HepG2 (cell line): ENCODE data around the gene LSM2. TPM values are rescaled to one million over a fixed set of nuclear protein-coding genes. Genes with fewer than 3 reads are reported as not detected.
A peak's percentile ranks its signal among the peaks of the same experiment; 100 is the strongest.

ENCODE experiments used
- ASH2L ChIP-seq: fragments of 300-600, 200-600 bp; sonication (generic); IDR thresholded peaks from 2 replicates; pipeline ENCODE4 v1.7.0; 2017; ENCODE audit warnings: low read depth, mild to moderate bottlenecking, moderate library complexity, mixed read lengths, low read length; ENCODE audit not compliant: insufficient read length
- ATAD3A ChIP-seq: sonication (generic); formaldehyde crosslinking; IDR thresholded peaks from 2 replicates; pipeline ENCODE4 v1.4.0; 2020; ENCODE audit warnings: missing genetic modification reagents
- BCL6 ChIP-seq: IDR thresholded peaks from 2 replicates; pipeline ENCODE4 v1.6.1; 2016; ENCODE audit warnings: missing genetic modification reagents, missing compliant biosample characterization
- CBFB ChIP-seq: sonication (generic); formaldehyde crosslinking; IDR thresholded peaks from 2 replicates; pipeline ENCODE4 v1.4.0; 2020; ENCODE audit warnings: missing genetic modification reagents
- JARID2 ChIP-seq: sonication (generic); formaldehyde crosslinking; IDR thresholded peaks from 2 replicates; pipeline ENCODE4 v1.8.1; 2023; ENCODE audit warnings: missing genetic modification reagents, inconsistent platforms; ENCODE audit not compliant: insufficient replicate concordance
- MIER3 ChIP-seq: IDR thresholded peaks from 2 replicates; pipeline ENCODE4 v1.6.1; 2016; ENCODE audit warnings: missing compliant biosample characterization, borderline replicate concordance
- SMAD9 ChIP-seq: sonication (generic); formaldehyde crosslinking; IDR thresholded peaks from 2 replicates; pipeline ENCODE4 v1.5.1; 2020; ENCODE audit warnings: mild to moderate bottlenecking, missing genetic modification reagents
- TCF12 ChIP-seq, 2 experiments: fragments of 450-650 bp in 1 of 2; sonication (generic) in 1 of 2; formaldehyde crosslinking in 1 of 2; IDR thresholded peaks; 2 replicates each; pipeline versions ENCODE4 v1.6.1 to v1.8.0; 2017 to 2022; ENCODE audit warnings: antibody characterized with exemption in 1 of 2, mild to moderate bottlenecking in 1 of 2, missing genetic modification reagents in 1 of 2, moderate library complexity in 1 of 2
- TEAD3 ChIP-seq: optimal IDR thresholded peaks from 2 replicates; pipeline ENCODE3; 2016; ENCODE audit warnings: borderline replicate concordance
- ZBED4 ChIP-seq: sonication (generic); formaldehyde crosslinking; IDR thresholded peaks from 2 replicates; pipeline ENCODE4 v1.4.0; 2020; ENCODE audit warnings: missing genetic modification reagents, borderline replicate concordance
- ZBTB42 ChIP-seq: sonication (generic); formaldehyde crosslinking; IDR thresholded peaks from 2 replicates; pipeline ENCODE4 v1.5.0; 2020; ENCODE audit warnings: mild to moderate bottlenecking, missing genetic modification reagents
- ZBTB44 ChIP-seq: sonication (generic); formaldehyde crosslinking; IDR thresholded peaks from 2 replicates; pipeline ENCODE4 v1.4.0; 2020; ENCODE audit warnings: missing genetic modification reagents
- ZNF276 ChIP-seq: sonication (generic); formaldehyde crosslinking; IDR thresholded peaks from 2 replicates; pipeline ENCODE4 v1.4.0; 2020; ENCODE audit warnings: mild to moderate bottlenecking, low read depth, missing genetic modification reagents
- ZNF460 ChIP-seq: sonication (generic); formaldehyde crosslinking; IDR thresholded peaks from 2 replicates; pipeline ENCODE4 v1.5.1; 2020; ENCODE audit warnings: missing genetic modification reagents, mild to moderate bottlenecking, borderline replicate concordance
- ZNF543 ChIP-seq: sonication (generic); formaldehyde crosslinking; IDR thresholded peaks from 2 replicates; pipeline ENCODE4 v1.4.0; 2020; ENCODE audit warnings: mild to moderate bottlenecking, missing genetic modification reagents
- ZNF557 ChIP-seq: sonication (generic); formaldehyde crosslinking; IDR thresholded peaks from 2 replicates; pipeline ENCODE4 v1.4.0; 2020; ENCODE audit warnings: missing genetic modification reagents
- ZNF704 ChIP-seq: sonication (generic); formaldehyde crosslinking; IDR thresholded peaks from 2 replicates; pipeline ENCODE4 v1.8.1; 2023; ENCODE audit warnings: mild to moderate bottlenecking, inconsistent platforms, moderate library complexity, missing genetic modification reagents, borderline replicate concordance
- ZNF749 ChIP-seq: sonication (generic); formaldehyde crosslinking; IDR thresholded peaks from 2 replicates; pipeline ENCODE4 v1.8.0; 2022; ENCODE audit warnings: mild to moderate bottlenecking, missing genetic modification reagents, moderate library complexity, borderline replicate concordance
- ZNF768 ChIP-seq: sonication (generic); formaldehyde crosslinking; IDR thresholded peaks from 2 replicates; pipeline ENCODE4 v1.4.0; 2020; ENCODE audit warnings: missing genetic modification reagents
- polyA plus RNA-seq, 8 experiments: library from polyadenylated mRNA; depleted of rRNA in 3 of 8; stranded (reverse) in 7 of 8; unstranded in 1 of 8; fragments of >200 nt; fragmentation: Illumina TruSeq in 4 of 8; extraction: Trizol in 4 of 8; gene quantifications; 2 replicates each; pipeline versions ENCODE4 v1.2.1 to v1.2.3, GENCODE V29; 2011 to 2016; ENCODE audit warnings: low read depth in 4 of 8, missing spikeins in 1 of 8, mixed read lengths in 1 of 8; ENCODE audit not compliant: insufficient read depth in 1 of 8
- total RNA-seq, 5 experiments: library from RNA; depleted of rRNA; stranded (reverse); fragments of >200 nt; fragmentation: Illumina TruSeq; extraction: Trizol; gene quantifications; 2 replicates each; pipeline ENCODE4 v1.2.3, GENCODE V29; 2016; ENCODE audit warnings: low read depth in 1 of 5
- TF ChIP-seq, protein P1 (sequence below): sonication (generic); formaldehyde crosslinking; IDR thresholded peaks from 2 replicates; pipeline ENCODE4 v1.4.0; 2020; ENCODE audit warnings: mild to moderate bottlenecking, missing genetic modification reagents

Gene LSM2
- total and polyA plus RNA-seq, 2 of the 13 experiments (the other 11 are each of a cell fraction or from before 2014, with no cell fraction given) = 69.4 to 90.5 TPM

- no peak for TF ChIP-seq ZNF704
- TF ChIP-seq ZBTB42 (CRISPR knock-in tag) = 0 out of 2 replicates have a peak, but pooled peaks have one; percentile 9
- TF ChIP-seq JARID2 (CRISPR knock-in tag) = no peak
- peak; percentile 47; the same call in 1 of the 2 replicates for TF ChIP-seq MIER3 (CRISPR knock-in tag)
- peak; percentile 91; the same call in 1 of the 2 replicates for TF ChIP-seq ZBED4 (CRISPR knock-in tag)
- peak; percentile 34 for TF ChIP-seq TEAD3 (CRISPR knock-in tag)
- peak; percentile 44 for TF ChIP-seq ASH2L
- TF ChIP-seq BCL6 (CRISPR knock-in tag) = peak; percentile 17; the same call in 1 of the 2 replicates
- TF ChIP-seq TCF12 (IDR thresholded peaks at IDR 0.05) = no peak
- TF ChIP-seq TCF12 (CRISPR knock-in tag; IDR thresholded peaks at IDR 0.05) = no peak; the same call in 1 of the 2 replicates
- peak; percentile 68; the same call in 1 of the 2 replicates for TF ChIP-seq ZNF768 (CRISPR knock-in tag)
- TF ChIP-seq SMAD9 (CRISPR knock-in tag) = no peak
- no peak for TF ChIP-seq ZBTB44 (CRISPR knock-in tag)
- no peak for TF ChIP-seq ATAD3A (CRISPR knock-in tag)
- peak; percentile 64; the same call in 1 of the 2 replicates for TF ChIP-seq CBFB (CRISPR knock-in tag)
- TF ChIP-seq, protein P1, sequence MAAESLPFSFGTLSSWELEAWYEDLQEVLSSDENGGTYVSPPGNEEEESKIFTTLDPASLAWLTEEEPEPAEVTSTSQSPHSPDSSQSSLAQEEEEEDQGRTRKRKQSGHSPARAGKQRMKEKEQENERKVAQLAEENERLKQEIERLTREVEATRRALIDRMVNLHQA (CRISPR knock-in tag) = no peak
- TF ChIP-seq ZNF543 (CRISPR knock-in tag) = peak; percentile 70; the same call in 1 of the 2 replicates
- TF ChIP-seq ZNF557 (CRISPR knock-in tag) = peak; percentile 79; the same call in 1 of the 2 replicates
- peak; percentile 43; the same call in 1 of the 2 replicates for TF ChIP-seq ZNF749
- no peak; the same call in 1 of the 2 replicates for TF ChIP-seq ZNF460 (CRISPR knock-in tag)
- 0 out of 2 replicates have a peak, but pooled peaks have one; percentile 55 for TF ChIP-seq ZNF276 (CRISPR knock-in tag)
Observed at GRCh38 chr6:31795616-31796298, 11.0 kb downstream of the LSM2 start, which contains the start of gene VARS1 (continued).
